GM18511 (cell line): Measurements from ENCODE around the gene PEX16.

ENCODE experiments used
- ATAC-seq: cut with Tn5 transposase; IDR thresholded peaks from one replicate; pipeline ENCODE4 v1.9.1; 2021; ENCODE audit warnings: mild to moderate bottlenecking, moderate library complexity; ENCODE audit not compliant: unreplicated experiment

Gene PEX16

GRCh38 chr11:45931739-45932138 is 14.1 kb upstream of the PEX16 start:
- ATAC-seq = no peak

DNA sequence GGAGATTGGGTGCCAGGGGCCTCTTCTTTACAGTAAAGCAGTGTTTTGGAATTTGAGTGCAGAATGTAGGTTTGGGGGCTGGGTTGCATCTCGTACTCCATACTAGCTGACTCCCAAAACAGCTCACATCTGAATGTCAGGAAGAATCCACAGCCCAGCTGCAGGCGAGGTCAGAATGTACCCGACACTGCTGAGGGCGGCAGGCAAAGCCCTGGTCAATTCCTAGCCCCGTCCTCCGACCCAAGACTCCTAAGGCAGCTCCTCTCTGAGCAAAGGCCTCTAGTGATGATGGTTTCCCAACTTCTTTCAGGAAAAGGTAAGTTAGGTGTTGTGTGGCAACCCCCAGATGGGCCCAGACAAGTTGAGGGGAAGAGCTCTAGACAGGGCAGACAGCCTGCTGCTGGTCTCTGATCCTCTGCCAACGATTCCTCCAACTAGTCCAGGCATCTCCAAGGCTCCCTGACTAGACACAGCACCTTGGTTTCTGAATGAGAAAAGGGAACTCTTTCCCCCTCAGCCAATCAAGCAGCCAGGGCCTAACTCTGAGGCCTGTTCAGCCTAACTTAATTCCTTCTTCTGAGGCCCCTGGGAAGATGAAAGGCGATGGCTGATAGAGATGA is 13.4 kb upstream of the PEX16 start:
- no peak for ATAC-seq

DNA sequence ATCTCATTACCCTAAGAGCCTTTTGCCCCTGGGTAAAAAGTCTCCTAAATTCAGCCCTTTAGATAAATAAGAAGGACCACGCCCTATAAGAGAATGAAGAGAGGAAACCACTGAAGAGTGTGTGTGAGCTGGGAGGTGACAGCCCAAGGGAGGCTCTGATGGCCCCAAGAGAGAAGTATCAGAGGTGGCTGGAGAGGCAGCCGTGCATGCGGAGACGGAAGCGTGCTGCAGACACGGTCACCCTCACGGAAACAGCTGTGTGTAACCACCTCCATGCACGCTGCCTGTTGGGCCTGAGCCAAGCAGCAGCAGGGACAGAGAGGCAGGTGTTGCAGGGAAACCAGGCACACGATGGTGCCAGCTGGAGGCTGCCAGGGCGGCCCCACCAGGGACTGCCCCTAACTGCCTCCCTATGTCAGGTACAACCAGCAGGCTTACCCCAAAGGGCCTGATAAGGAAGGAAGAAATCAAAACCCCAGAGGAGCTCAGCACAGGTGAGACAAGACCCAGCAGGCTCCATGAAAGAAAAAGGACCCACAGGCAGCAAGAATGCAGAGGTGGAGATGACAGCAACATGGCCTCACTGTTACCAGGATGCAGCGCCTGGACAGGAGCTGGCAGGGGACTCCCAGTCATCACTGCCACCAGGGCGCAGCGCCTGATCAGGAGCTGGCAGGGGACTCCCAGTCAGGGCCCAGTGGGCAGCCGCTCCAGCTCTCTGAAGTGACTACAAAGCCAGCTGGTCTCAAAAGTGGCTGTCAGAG is 12.5 kb upstream of the PEX16 start:
- peak; percentile 92 for ATAC-seq

DNA sequence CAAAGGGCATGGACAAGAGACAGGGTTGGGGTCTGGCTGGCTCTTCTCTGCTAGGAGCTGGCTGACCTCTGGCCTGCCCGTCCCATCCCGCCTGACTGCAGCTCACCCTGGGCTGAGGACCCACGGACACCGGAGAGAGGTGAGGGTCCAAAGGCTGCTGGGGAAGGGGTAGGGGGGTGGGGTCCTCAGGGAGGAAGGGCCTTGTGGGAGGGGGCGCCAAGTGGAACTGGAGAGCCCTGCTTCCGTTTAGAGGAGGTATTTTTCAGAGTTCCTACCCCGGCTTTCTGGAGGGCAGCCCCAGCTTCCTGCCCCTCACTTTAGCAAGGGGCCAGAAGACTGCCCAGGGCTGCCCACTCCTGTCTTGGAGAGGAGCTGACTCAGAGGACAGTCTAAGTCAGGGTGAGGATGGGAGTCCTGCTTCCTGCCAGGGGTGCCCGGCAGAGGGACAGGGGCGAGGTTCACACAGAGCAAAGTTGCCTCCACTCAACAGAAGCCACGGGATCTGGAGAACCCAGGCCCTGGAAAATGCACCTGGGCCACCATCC is 11.9 kb upstream of the PEX16 start:
- ATAC-seq = peak; percentile 24

GRCh38 chr11:45928535-45929215 is 11.0 kb upstream of the PEX16 start:
- ATAC-seq = no peak

DNA sequence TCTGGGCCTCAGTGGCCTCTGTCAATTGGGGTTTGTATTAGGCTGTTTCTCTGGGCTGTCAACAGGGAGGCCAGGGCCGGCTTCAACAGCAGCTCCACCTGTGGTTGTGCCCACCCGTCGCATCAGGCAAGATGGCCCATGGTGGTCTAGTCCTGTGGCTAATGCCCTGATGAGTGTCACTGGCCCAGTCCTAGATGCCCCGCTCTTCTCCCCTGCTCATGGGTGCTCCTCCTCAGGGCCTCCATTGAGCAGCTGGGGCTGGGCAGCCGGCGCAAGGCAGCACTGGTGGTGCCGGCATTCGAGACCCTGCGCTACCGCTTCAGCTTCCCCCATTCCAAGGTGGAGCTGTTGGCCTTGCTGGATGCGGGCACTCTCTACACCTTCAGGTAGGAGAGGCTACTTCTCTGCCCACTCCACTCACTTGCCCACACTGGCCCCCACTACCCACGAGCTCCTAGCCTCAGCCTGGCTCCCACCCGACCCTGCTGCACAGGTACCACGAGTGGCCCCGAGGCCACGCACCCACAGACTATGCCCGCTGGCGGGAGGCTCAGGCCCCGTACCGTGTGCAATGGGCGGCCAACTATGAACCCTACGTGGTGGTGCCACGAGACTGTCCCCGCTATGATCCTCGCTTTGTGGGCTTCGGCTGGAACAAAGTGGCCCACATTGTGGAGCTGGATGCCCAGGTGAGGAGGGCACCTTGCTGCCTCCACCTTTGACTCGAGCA is 10.2 kb upstream of the PEX16 start:
- ATAC-seq = no peak

DNA sequence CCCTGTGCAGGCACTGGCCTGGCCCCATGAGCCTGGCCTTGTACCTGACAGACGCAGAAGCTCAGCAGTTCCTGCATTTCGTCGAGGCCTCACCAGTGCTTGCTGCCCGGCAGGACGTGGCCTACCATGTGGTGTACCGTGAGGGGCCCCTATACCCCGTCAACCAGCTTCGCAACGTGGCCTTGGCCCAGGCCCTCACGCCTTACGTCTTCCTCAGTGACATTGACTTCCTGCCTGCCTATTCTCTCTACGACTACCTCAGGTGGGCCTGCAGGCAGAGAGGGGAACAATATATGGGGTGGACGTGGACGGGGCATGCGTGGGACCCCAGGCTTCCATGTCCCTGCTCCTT is 9.6 kb upstream of the PEX16 start:
- ATAC-seq = no peak

DNA sequence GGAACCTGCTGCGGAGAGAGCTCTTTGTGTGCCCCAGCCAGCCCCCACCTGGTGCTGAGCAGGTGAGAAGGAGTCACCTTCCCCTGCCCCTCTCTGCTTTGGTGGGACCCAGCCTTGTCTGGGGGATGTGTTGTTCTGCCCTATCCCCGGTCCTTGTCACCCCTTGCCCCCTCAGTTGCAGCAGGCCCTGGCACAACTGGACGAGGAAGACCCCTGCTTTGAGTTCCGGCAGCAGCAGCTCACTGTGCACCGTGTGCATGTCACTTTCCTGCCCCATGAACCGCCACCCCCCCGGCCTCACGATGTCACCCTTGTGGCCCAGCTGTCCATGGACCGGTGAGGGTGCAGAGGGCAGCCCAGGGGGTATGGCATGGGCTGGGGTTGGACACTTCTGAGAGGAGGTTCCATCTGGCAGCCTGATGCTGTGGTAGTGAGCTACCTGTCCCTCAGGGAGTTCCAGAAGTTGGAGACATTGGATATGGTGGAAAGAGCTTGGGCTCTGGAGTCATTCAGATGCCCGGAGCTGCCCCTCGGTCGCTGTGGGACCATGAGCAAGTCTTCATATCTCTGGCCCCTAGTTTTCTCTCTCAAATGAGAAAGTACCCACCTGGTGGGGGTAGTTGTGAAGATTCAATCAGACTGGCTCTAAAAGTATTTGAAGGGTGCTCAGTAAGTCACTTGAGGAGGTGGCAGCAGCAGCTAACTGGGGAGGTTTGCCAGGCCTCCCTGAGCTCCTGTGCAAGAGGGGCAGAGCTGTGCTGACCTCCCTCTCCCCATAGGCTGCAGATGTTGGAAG is 9.1 kb upstream of the PEX16 start:
- no peak for ATAC-seq

DNA sequence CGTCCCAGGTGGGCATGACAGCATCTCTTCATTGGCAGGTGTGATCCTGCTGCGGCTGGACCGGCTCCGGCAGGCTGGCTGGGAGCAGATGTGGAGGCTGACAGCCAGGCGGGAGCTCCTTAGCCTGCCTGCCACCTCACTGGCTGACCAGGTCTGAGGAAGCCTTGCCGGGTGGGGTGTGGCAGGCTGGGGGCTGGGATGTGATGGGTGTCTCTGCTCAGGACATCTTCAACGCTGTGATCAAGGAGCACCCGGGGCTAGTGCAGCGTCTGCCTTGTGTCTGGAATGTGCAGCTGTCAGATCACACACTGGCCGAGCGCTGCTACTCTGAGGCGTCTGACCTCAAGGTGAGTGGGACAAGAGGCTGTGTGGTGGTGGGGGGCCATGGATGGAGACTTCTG is 8.3 kb upstream of the PEX16 start:
- ATAC-seq = no peak

DNA sequence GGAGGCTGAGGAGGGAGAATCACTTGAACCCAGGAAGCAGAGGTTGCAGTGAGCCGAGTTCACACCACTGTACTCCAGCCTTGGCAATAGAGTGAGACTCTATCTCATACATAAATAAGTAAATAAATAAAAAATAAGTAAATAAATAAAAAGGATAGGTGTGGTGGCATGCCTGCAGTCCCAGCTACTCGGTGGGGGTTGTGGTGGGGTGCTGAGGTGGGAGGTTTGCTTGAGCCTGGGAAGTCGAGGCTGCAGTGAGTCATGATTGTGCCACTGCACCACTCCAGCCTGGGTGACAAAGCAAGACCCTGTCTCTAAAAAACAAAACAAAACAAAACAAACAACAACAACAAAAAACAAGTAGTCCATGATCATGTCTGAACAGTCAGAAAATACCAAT is 7.9 kb upstream of the PEX16 start:
- no peak for ATAC-seq

- ATAC-seq = no peak
Measured at GRCh38 chr11:45924927-45925326, 7.2 kb upstream of the PEX16 start.

DNA sequence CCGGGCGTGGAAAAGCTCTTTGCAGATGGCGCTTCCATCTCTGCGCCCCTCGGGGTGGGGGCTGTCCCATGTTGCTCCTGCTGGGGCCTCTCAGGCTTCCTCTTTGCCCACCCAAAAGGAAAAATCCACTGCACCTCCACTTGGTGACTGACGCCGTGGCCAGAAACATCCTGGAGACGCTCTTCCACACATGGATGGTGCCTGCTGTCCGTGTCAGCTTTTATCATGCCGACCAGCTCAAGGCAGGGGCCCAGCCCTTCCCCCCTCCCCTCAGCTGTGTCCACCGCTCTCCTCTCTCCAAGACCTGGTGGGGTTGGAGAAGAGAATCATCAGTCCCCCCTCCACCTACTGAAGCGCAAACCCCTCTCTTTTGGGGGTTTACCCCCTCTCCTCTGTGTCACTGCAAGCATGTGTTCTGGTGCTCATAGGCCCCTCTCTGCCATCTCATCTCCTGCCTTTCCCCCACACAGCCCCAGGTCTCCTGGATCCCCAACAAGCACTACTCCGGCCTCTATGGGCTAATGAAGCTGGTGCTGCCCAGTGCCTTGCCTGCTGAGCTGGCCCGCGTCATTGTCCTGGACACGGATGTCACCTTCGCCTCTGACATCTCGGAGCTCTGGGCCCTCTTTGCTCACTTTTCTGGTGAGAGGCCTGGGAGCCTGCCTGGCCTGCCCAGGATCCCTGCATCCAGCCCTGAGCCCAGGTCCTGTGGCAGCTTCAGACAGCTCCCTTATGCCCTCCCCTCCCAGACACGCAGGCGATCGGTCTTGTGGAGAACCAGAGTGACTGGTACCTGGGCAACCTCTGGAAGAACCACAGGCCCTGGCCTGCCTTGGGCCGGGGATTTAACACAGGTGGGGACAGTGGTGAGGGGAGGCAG is 6.6 kb upstream of the PEX16 start:
- no peak for ATAC-seq

DNA sequence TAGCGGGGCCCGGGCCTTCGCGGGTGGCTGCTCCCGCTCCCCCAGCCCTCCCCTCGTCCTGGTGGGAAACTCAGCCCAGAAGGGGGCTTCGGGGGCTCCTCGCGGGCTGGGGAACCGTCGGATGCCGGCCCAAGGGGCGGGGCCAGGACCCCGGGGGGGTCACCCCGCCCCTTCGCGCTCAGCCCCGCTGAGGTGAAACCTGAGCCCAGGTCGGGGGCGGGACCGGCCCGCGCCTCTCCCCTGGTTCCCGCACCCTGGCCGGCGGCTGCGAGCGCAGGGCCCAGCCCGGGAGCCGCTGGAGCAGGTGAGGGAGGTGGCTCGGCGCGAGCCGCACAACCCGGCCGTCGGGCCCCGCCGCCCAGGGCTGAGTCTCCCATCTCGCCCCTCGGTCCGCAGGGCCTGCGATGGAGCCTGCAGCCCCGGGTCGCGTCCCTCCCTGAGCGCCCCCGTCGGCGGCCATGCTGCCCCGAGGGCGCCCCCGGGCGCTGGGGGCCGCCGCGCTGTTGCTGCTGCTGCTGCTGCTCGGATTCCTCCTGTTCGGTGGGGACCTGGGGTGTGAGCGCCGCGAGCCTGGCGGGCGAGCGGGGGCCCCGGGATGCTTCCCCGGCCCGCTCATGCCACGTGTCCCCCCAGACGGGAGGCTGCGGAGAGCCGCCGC is 4.9 kb upstream of the PEX16 start, which contains the start of gene LARGE2:
Gene LARGE2, plus strand, starts transcription at position 232 of the 658 bp plus-strand sequence. Its CDS starts 227 bp downstream, at position 459.
- no peak for ATAC-seq

GRCh38 chr11:45921561-45922424 is 4.1 kb upstream of the PEX16 start:
- ATAC-seq = no peak

- ATAC-seq = no peak
Measured at GRCh38 chr11:45920531-45921477, 3.1 kb upstream of the PEX16 start.

- no peak for ATAC-seq
Measured at GRCh38 chr11:45919806-45920530, 2.3 kb upstream of the PEX16 start.
